Small intestine (tissue), 7 donors: ENCODE results near the gene PCSK2. TPM values are rescaled to one million over a fixed set of nuclear protein-coding genes. Genes with fewer than 3 reads are reported as not detected.
A peak's percentile ranks its signal among the peaks of the same experiment; 100 is the strongest.

Experiments used
- DNase-seq, 2 donors: peaks; one replicate each; pipeline versions ENCODE4 v3.0.0 to v3.0.0-alpha.2; 2013
- FAIRE-seq: peaks from 2 replicates; lab custom pipeline; 2012; peaks lifted over from hg19 to GRCh38; lab: Jason Lieb, UNC
- H3K27ac ChIP-seq, 3 donors: one replicate each; pipeline ENCODE4 v1.5.1; 2013; ENCODE audit warnings: low read length in 2 of 3, mild to moderate bottlenecking in 2 of 3, control low read depth in 1 of 3, inconsistent platforms in 1 of 3, low read depth in 1 of 3, moderate library complexity in 1 of 3
- H3K27me3 ChIP-seq, 3 donors: one replicate each; pipeline ENCODE4 v1.6.1; 2013; ENCODE audit warnings: low read length in 3 of 3, inconsistent platforms in 1 of 3; ENCODE audit not compliant: control insufficient read depth in 3 of 3, insufficient read depth in 3 of 3
- H3K36me3 ChIP-seq, 3 donors: one replicate each; pipeline ENCODE4 v1.6.1; 2013; ENCODE audit warnings: low read length in 3 of 3, inconsistent platforms in 1 of 3, low read depth in 1 of 3, mild to moderate bottlenecking in 1 of 3, moderate library complexity in 1 of 3; ENCODE audit not compliant: control insufficient read depth in 3 of 3, insufficient read depth in 2 of 3
- H3K4me1 ChIP-seq, 3 donors: one replicate each; pipeline ENCODE4 v1.6.1; 2013; ENCODE audit warnings: low read length in 2 of 3, inconsistent platforms in 1 of 3, low read depth in 1 of 3, mild to moderate bottlenecking in 1 of 3, moderate library complexity in 1 of 3; ENCODE audit not compliant: control insufficient read depth in 3 of 3, insufficient read depth in 2 of 3
- H3K4me3 ChIP-seq, 3 donors: one replicate each; pipeline ENCODE4 v1.5.1; 2013; ENCODE audit warnings: low read length in 3 of 3, control low read depth in 1 of 3, inconsistent platforms in 1 of 3, low read depth in 1 of 3, mild to moderate bottlenecking in 1 of 3, moderate library complexity in 1 of 3
- H3K9me3 ChIP-seq, 2 donors: one replicate each; pipeline ENCODE4 v1.6.1; 2013; ENCODE audit warnings: low read depth in 1 of 2, low read length in 1 of 2; ENCODE audit not compliant: control insufficient read depth in 2 of 2, insufficient read depth in 1 of 2
- WGBS, 3 donors: extraction: QIAGEN DNeasy Blood & Tissue Kit; methylation state at CpG; one replicate each; pipeline ENCODE4 v1.1.7; 2013; 5-methylcytosine and 5-hydroxymethylcytosine counted together
- polyA plus RNA-seq, 4 donors: library from polyadenylated mRNA; stranded (reverse) in 3 of 4; unstranded in 1 of 4; fragments of 200-250 nt in 3 of 4; fragments of 120-200 nt in 1 of 4; gene quantifications; one replicate each; pipeline versions ENCODE4 v1.2.1 to v1.2.3, GENCODE V29; 2013
- donor health status: healthy with polysubstance abuse.
- donor health status: control.
- donor health status: control.
- donor health status: Bipolar disorder and iron deficiency.
- donor health status: healthy.

The PCSK2 gene
- polyA plus RNA-seq, 4 donors: 0.27 to 2.6 (median 0.78) TPM

GRCh38 chr20:17399303-17399985 is 172.6 kb downstream of the PCSK2 start:
- H3K9me3 ChIP-seq: no peaks in the 10 kb centered on the region
- DNase-seq: peak in 1 of 2 donors; percentile 3
- peaks cover 0 to 4% (median 0%) of the 10 kb centered on the region in 3 donors for H3K27me3 ChIP-seq
- H3K4me3 ChIP-seq: no peak overlapping the region
- no peaks in the 10 kb centered on the region for H3K36me3 ChIP-seq
- H3K27ac ChIP-seq: no peak overlapping the region
- H3K4me1 ChIP-seq: no peaks in the 10 kb centered on the region
- no peak for FAIRE-seq
- 33 to 38% (median 34%) methylated on average over 7 of the region's 7 CpGs for WGBS, 3 donors

DNA sequence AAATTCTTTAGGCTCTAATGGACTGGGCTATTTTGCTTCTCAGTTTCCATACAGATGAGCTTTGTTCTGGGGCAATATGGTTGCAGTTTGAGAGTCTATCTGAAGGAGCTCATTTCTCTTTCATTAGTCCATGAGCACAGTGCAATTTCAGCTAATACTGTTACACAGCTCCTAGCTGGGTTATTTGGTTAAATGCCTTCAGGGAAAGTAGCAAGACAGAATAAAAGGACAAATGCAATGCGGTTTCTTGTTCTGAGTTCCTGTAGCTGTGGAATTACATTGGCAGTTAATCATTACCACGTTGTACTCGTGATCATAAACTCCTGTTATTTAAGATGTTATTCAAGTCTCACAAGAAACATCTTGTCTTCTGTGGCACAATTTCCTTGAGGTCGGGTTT is 176.6 kb downstream of the PCSK2 start:
- Histone ChIP-seq H3K27me3 (no peaks in the 10 kb centered on the region), H3K27ac (no peak overlapping the region), H3K36me3 (no peaks in the 10 kb centered on the region), H3K4me1 (no peaks in the 10 kb centered on the region), H3K4me3 (no peak overlapping the region), H3K9me3 (no peaks in the 10 kb centered on the region)
- DNase-seq (peak in 1 of 2 donors; percentile 46), FAIRE-seq (no peak)
- WGBS, 3 donors: 9 to 50% (median 24%) methylated on average over 4 of the region's 4 CpGs

DNA sequence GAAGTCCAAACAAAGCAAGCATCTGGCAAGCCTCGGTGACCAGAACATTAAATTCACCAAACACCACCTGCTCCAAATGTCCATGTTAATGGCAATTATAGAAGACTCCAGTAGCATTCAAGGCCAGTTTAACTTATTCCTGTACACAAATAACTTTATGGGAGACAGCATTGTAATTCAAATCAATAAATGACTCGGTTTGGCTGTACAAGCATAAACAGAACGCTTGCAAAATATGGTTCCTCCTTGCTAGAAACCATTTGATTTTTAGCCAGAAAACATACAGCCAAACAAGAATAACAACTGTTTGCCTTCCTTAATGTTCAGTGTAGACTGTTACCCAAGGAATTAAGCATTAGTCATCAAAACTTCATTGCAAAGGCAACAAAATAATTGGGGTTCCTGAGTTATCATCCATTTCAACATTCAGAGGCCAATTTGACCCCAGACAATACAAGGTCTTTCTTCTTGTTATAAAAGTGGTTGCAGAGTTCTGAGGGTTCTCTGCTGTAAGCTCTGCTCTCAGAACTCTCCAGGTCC is 179.3 kb downstream of the PCSK2 start:
- no peak for DNase-seq
- Histone ChIP-seq H3K36me3 (no peaks in the 10 kb centered on the region), H3K27ac (no peak overlapping the region), H3K27me3 (peaks cover 0 to 2% (median under 1%) of the 10 kb centered on the region in 3 donors), H3K4me1 (no peaks in the 10 kb centered on the region), H3K4me3 (no peak overlapping the region), H3K9me3 (no peaks in the 10 kb centered on the region)
- WGBS, 3 donors: 63 to 74% (median 65%) methylated on average over 3 of the region's 3 CpGs
- no peak for FAIRE-seq

GRCh38 chr20:17407550-17407949 is 180.7 kb downstream of the PCSK2 start:
- no peaks in the 10 kb centered on the region for H3K36me3 ChIP-seq
- WGBS, 3 donors: 65 to 67% (median 66%) methylated on average over 5 of the region's 5 CpGs
- DNase-seq: no peak
- no peak overlapping the region for H3K27ac ChIP-seq
- FAIRE-seq: no peak
- no peaks in the 10 kb centered on the region for H3K4me1 ChIP-seq
- no peaks in the 10 kb centered on the region for H3K9me3 ChIP-seq
- peaks cover 0 to 2% (median 2%) of the 10 kb centered on the region in 3 donors for H3K27me3 ChIP-seq
- H3K4me3 ChIP-seq: no peak overlapping the region

DNA sequence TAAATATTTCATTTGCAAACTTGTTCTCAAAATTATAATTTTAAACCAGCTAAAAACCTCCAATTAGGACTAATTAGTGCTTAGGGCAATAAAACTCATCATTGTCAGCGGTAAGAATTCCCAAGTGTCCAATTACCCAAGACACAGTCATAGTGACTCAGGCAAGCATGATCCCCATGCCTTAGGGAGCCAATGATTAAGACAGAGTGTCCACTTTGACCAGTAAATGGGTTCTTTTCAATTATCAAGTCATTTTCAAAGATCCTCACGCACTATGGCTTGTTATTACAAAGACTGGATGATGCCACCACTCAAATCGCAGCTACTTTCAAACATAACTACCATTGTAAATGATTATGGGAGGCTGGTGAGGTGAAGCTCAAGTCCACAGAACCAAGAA is 190.4 kb downstream of the PCSK2 start:
- FAIRE-seq: no peak
- Histone ChIP-seq H3K4me3 (no peak overlapping the region), H3K9me3 (no peaks in the 10 kb centered on the region), H3K36me3 (no peaks in the 10 kb centered on the region), H3K4me1 (no peaks in the 10 kb centered on the region), H3K27me3 (no peaks in the 10 kb centered on the region), H3K27ac (no peak overlapping the region)
- DNase-seq: no peak
- 90 to 93% (median 92%) methylated on average over 3 of the region's 3 CpGs for WGBS, 3 donors

GRCh38 chr20:17418737-17419136 is 191.9 kb downstream of the PCSK2 start:
- DNase-seq: no peak
- whole genome bisulfite sequencing, 3 donors: 41 to 53% (median 49%) methylated on average over 4 of the region's 4 CpGs
- Histone ChIP-seq H3K9me3 (no peaks in the 10 kb centered on the region), H3K27ac (no peak overlapping the region), H3K27me3 (no peaks in the 10 kb centered on the region), H3K4me1 (no peaks in the 10 kb centered on the region), H3K4me3 (no peak overlapping the region), H3K36me3 (no peaks in the 10 kb centered on the region)
- no peak for FAIRE-seq

DNA sequence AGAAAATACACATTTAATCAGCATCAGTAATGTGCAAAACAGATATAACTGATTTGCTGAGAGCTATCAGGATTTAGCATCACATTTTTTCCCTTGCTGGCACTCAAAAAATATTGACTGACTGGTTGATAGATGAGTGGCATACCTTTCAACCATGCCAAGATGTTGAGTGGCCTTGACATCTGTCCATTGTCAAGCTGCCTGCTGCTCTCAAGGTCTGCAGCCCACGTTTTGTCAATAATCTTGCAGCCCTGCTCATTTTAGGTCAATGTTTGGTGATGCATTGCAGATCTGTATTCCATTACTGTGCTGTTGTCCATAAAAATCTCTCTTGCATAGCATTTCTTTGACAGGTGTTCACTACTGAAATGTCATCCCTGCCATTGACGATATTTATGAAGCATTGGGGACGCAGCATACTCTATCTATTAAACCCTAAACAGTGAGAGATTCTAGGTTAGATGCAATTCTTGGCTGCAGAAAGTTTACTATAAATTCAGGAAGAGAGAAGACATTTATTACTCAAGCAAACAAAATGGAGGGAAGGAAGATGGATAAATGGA is 192.7 kb downstream of the PCSK2 start:
- FAIRE-seq (no peak), DNase-seq (no peak)
- Histone ChIP-seq H3K4me3 (no peak overlapping the region), H3K4me1 (no peaks in the 10 kb centered on the region), H3K27me3 (no peaks in the 10 kb centered on the region), H3K9me3 (no peaks in the 10 kb centered on the region), H3K36me3 (no peaks in the 10 kb centered on the region), H3K27ac (no peak overlapping the region)
- 39 to 49% (median 48%) methylated on average over 3 of the region's 3 CpGs for WGBS, 3 donors

DNA sequence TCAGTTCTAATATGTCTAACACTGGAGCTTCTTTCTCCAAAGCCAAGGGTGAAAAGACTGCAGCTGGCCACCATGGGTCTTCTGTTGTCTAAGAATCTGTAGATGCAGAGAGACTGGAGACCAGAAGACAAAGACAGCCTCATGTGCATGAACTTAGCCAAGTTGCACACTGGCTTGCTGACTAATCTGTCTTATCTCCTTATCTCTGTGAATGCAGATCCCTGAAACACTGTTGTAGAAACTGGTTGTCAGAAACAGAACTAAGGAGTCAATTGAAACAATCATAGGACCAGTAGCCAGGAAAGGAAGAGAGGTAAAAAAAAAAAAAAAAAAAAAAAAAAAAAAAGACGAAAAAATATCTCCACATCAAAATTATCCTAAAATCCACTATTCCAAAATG is 194.7 kb downstream of the PCSK2 start:
- DNase-seq (no peak), FAIRE-seq (no peak)
- Histone ChIP-seq H3K27ac (no peak overlapping the region), H3K4me1 (no peaks in the 10 kb centered on the region), H3K27me3 (no peaks in the 10 kb centered on the region), H3K4me3 (no peak overlapping the region), H3K36me3 (no peaks in the 10 kb centered on the region), H3K9me3 (no peaks in the 10 kb centered on the region)
- WGBS, 3 donors: 56 to 86% (median 75%) methylated on average over 1 of the region's 1 CpG
